HG02943 (cell line): Measurements from ENCODE around the gene S100A12.

Experiments used
- ATAC-seq: cut with Tn5 transposase; IDR thresholded peaks from one replicate; pipeline ENCODE4 v1.9.1; 2021; ENCODE audit warnings: mild to moderate bottlenecking, low read depth, moderate library complexity; ENCODE audit not compliant: unreplicated experiment

The S100A12 gene

GRCh38 chr1:153339802-153340201 is 35.6 kb downstream of the S100A12 start:
- no peak for ATAC-seq

GRCh38 chr1:153337980-153338853 is 37.2 kb downstream of the S100A12 start:
- no peak for ATAC-seq

DNA sequence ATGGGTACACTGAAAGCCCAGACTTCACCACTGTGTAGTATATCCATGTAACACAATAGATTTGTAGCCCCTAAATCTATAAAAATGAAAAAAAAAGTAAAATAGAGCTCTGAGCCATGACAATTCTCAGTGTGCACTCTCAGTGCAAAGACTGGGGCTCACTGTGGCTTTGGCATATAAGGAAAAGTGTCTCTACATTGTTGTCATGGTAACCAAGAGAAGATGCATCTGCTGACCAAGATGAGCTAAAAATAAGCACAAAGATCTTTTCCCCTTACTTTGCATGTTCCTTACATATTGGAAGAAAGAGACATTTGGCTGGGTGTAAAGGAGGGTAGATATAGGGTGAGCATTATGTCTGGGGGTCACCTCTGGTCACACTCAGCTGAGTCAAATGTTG is 38.8 kb downstream of the S100A12 start:
- ATAC-seq = no peak

GRCh38 chr1:153333902-153334301 is 41.5 kb downstream of the S100A12 start:
- ATAC-seq = no peak

GRCh38 chr1:153324912-153325311 is 50.5 kb downstream of the S100A12 start:
- no peak for ATAC-seq
